SU-DHL-6 (cell line): ENCODE data around the gene PRX.
"Not testable (repeated sequence)": the region's sequence is repeated elsewhere in the genome, so short reads cannot be mapped to it uniquely, and the experiment has no call there.

Experiments
- H2AFZ ChIP-seq: fragments of 200-600 bp; sonication (generic); 2 replicates; pipeline ENCODE4 v1.6.1; 2014; ENCODE audit warnings: low read depth, mild to moderate bottlenecking, moderate library complexity, mixed read lengths, antibody characterized with exemption, low read length; ENCODE audit not compliant: severe bottlenecking
- H3F3A ChIP-seq: fragments of 200-600 bp; shearing (Covaris generic); 2 replicates; pipeline ENCODE4 v1.6.0; 2016; ENCODE audit warnings: antibody characterized with exemption, mild to moderate bottlenecking; ENCODE audit not compliant: insufficient read depth
- H3K27ac ChIP-seq: fragments of 200-600 bp; sonication (generic); 2 replicates; pipeline ENCODE4 v1.5.1; 2016; ENCODE audit warnings: low read depth, mild to moderate bottlenecking, low read length, moderate library complexity, mixed read lengths
- H3K27me3 ChIP-seq: fragments of 200-600 bp; sonication (generic), shearing (Covaris generic); 2 replicates; pipeline ENCODE4 v1.6.0; 2014; ENCODE audit warnings: mild to moderate bottlenecking, low read length
- H3K36me3 ChIP-seq: fragments of 200-600 bp; sonication (generic); 2 replicates; pipeline ENCODE4 v1.6.1; 2014; ENCODE audit warnings: mild to moderate bottlenecking, low read length, mixed read lengths
- H3K4me2 ChIP-seq: fragments of 300-600, 200-600 bp; shearing (Covaris generic), sonication (generic); 2 replicates; pipeline ENCODE4 v1.6.0; 2014; ENCODE audit warnings: low read length, low read depth, mild to moderate bottlenecking; ENCODE audit not compliant: poor library complexity, severe bottlenecking
- H3K4me3 ChIP-seq: fragments of 200-600 bp; sonication (generic); 2 replicates; pipeline ENCODE4 v1.5.1; 2014; ENCODE audit warnings: antibody characterized with exemption, low read length, mild to moderate bottlenecking, mixed read lengths; ENCODE audit not compliant: insufficient read depth, poor library complexity, severe bottlenecking
- H3K79me2 ChIP-seq: fragments of 200-600 bp; sonication (generic); 2 replicates; pipeline ENCODE4 v1.6.1; 2014; ENCODE audit warnings: mild to moderate bottlenecking, low read length, moderate library complexity; ENCODE audit not compliant: insufficient read depth
- H3K9ac ChIP-seq: fragments of 200-600 bp; sonication (generic); 2 replicates; pipeline ENCODE4 v1.7.0; 2014; ENCODE audit warnings: mild to moderate bottlenecking, low read length
- H3K9me2 ChIP-seq: fragments of 200-600 bp; sonication (generic); replicated peaks from 2 replicates; pipeline ENCODE4 v1.6.1; 2014; ENCODE audit warnings: low read length; ENCODE audit not compliant: insufficient read depth
- H3K9me3 ChIP-seq: fragments of 200-600 bp; sonication (generic); 2 replicates; pipeline ENCODE4 v1.6.1; 2014; ENCODE audit warnings: low read length, mixed read lengths; ENCODE audit not compliant: insufficient read depth
- H4K20me1 ChIP-seq: fragments of 200-600 bp; sonication (generic); 2 replicates; pipeline ENCODE4 v1.6.1; 2014; ENCODE audit warnings: low read depth, mild to moderate bottlenecking, antibody characterized with exemption, low read length, moderate library complexity, mixed read lengths
- CTCF ChIP-seq: fragments of 200-600 bp; sonication (generic); IDR thresholded peaks from one replicate; pipeline ENCODE4 v1.5.1; 2017; ENCODE audit warnings: antibody characterized with exemption, mild to moderate bottlenecking, low read length, moderate library complexity; ENCODE audit not compliant: insufficient read depth, poor library complexity, severe bottlenecking
- EZH2phosphoT487 ChIP-seq: fragments of 200-600 bp; sonication (generic), shearing (Covaris generic); conservative IDR thresholded peaks from 2 replicates; pipeline ENCODE4 v1.6.1; 2018; ENCODE audit warnings: mild to moderate bottlenecking, antibody characterized with exemption, low read length, moderate library complexity, mixed read lengths

PRX gene

GRCh38 chr19:40371802-40372122 lies 41.4 kb downstream of the PRX start:
- Histone ChIP-seq H3K9me3 (no peaks in the 10 kb centered on the region), H3K4me2 (no peak overlapping the region), H3K27me3 (no peaks in the 10 kb centered on the region), H3F3A (no peaks in the 10 kb centered on the region), H3K36me3 (no peaks in the 10 kb centered on the region), H3K9ac (no peak overlapping the region), H3K9me2 (no peaks in the 10 kb centered on the region), H3K27ac (no peak overlapping the region), H2AFZ (no peak overlapping the region), H3K79me2 (no peaks in the 10 kb centered on the region), H3K4me3 (no peak overlapping the region), H4K20me1 (no peaks in the 10 kb centered on the region)
- no peak for TF ChIP-seq CTCF
- TF ChIP-seq EZH2phosphoT487, result no peak

GRCh38 chr19:40370997-40371801 lies 42.0 kb downstream of the PRX start:
- no peaks in the 10 kb centered on the region for H3F3A ChIP-seq
- H3K9me2 ChIP-seq, result no peaks in the 10 kb centered on the region
- H4K20me1 ChIP-seq, result no peaks in the 10 kb centered on the region
- TF ChIP-seq EZH2phosphoT487 (no peak), CTCF (no peak)
- no peak overlapping the region for H3K9ac ChIP-seq
- H3K4me3 ChIP-seq, result no peak overlapping the region
- no peak overlapping the region for H2AFZ ChIP-seq
- no peak overlapping the region for H3K27ac ChIP-seq
- no peaks in the 10 kb centered on the region for H3K36me3 ChIP-seq
- H3K27me3 ChIP-seq, result no peaks in the 10 kb centered on the region
- no peak overlapping the region for H3K4me2 ChIP-seq
- no peaks in the 10 kb centered on the region for H3K9me3 ChIP-seq
- no peaks in the 10 kb centered on the region for H3K79me2 ChIP-seq

GRCh38 chr19:40370253-40370652 lies 42.9 kb downstream of the PRX start:
- not testable (repeated sequence) for H3K4me3 ChIP-seq, H3K4me2 ChIP-seq, H2AFZ ChIP-seq, H3K9ac ChIP-seq, H3K27ac ChIP-seq, H3K9me2 ChIP-seq, H3K27me3 ChIP-seq, H3K36me3 ChIP-seq, H3F3A ChIP-seq, H3K79me2 ChIP-seq, H3K9me3 ChIP-seq, H4K20me1 ChIP-seq

GRCh38 chr19:40369797-40370196 lies 43.4 kb downstream of the PRX start:
- Histone ChIP-seq H3K27ac (no peak overlapping the region), H3K9ac (no peak overlapping the region), H3K9me2 (no peaks in the 10 kb centered on the region), H3K79me2 (no peaks in the 10 kb centered on the region), H3K4me2 (no peak overlapping the region), H3K27me3 (no peaks in the 10 kb centered on the region), H3K4me3 (no peak overlapping the region), H3K9me3 (no peaks in the 10 kb centered on the region), H3K36me3 (no peaks in the 10 kb centered on the region), H2AFZ (no peak overlapping the region), H3F3A (no peaks in the 10 kb centered on the region), H4K20me1 (no peaks in the 10 kb centered on the region)
- no peak for TF ChIP-seq CTCF
- TF ChIP-seq EZH2phosphoT487, result no peak
